ENCODE data around the gene CNPY1. TPM values are rescaled to one million over a fixed set of nuclear protein-coding genes. Genes with fewer than 3 reads are reported as not detected.

CNPY1 gene
- total RNA-seq, 1 donor from 2014 or later = not detected

GRCh38 chr7:155452505-155453295, 93.7 kb downstream of the CNPY1 start:
- FAIRE-seq (no peak), DNase-seq (ENCODE audit: low read depth) (no peak)
- H3K36me3 Mint-ChIP-seq (ENCODE audit: low read depth, unreplicated experiment) = peaks cover 2% of the 10 kb centered on the region
- peaks cover 4% of the 10 kb centered on the region for H4K20me1 ChIP-seq (ENCODE audit: insufficient read depth, low read length)
- H3K27me3 Mint-ChIP-seq (ENCODE audit: low read depth, unreplicated experiment) = peaks cover 66% of the 10 kb centered on the region
- H3K4me2 ChIP-seq (ENCODE audit: low read length) = no peak overlapping the region
- H3K4me3 Mint-ChIP-seq (ENCODE audit: unreplicated experiment) = no peak overlapping the region
- no peaks in the 10 kb centered on the region for H3K36me3 ChIP-seq (ENCODE audit: insufficient read depth, low read length)
- peaks cover 26% of the 10 kb centered on the region for H3K9me3 Mint-ChIP-seq (ENCODE audit: unreplicated experiment)
- H2AFZ ChIP-seq (ENCODE audit: low read depth, low read length) = no peak overlapping the region
- no peaks in the 10 kb centered on the region for H3K4me1 Mint-ChIP-seq (ENCODE audit: low read depth, unreplicated experiment)
- H3K4me3 ChIP-seq (ENCODE audit: insufficient read depth, low read depth, low read length) = no peak overlapping the region
- peaks cover 3% of the 10 kb centered on the region for H3K9me3 ChIP-seq (ENCODE audit: insufficient read depth, low read depth, low read length)
- H3K4me1 ChIP-seq (ENCODE audit: insufficient read depth, low read length) = peaks cover 3% of the 10 kb centered on the region
- TF ChIP-seq EZH2 (IDR thresholded peaks at IDR 0.05; ENCODE audit: insufficient read depth, low read length) = no peak
- TF ChIP-seq CTCF (IDR thresholded peaks at IDR 0.05; ENCODE audit: insufficient read depth, low read depth, low read length) = no peak
- no peak overlapping the region for H3K27ac ChIP-seq (ENCODE audit: low read depth, low read length)
- H3K9ac ChIP-seq (ENCODE audit: low read length) = no peak overlapping the region
- H3K79me2 ChIP-seq (ENCODE audit: insufficient read depth, low read length) = no peaks in the 10 kb centered on the region
- peaks cover 93% of the 10 kb centered on the region for H3K27me3 ChIP-seq (ENCODE audit: insufficient read depth, low read length)
- peak overlapping the region; percentile 72 for H3K27ac Mint-ChIP-seq (ENCODE audit: unreplicated experiment)

- Histone ChIP-seq H4K20me1 (ENCODE audit: insufficient read depth, low read length) (peaks cover 4% of the 10 kb centered on the region), H3K79me2 (ENCODE audit: insufficient read depth, low read length) (no peaks in the 10 kb centered on the region), H3K27me3 (ENCODE audit: insufficient read depth, low read length) (peaks cover 94% of the 10 kb centered on the region), H3K27ac (ENCODE audit: low read depth, low read length) (no peak overlapping the region), H3K9me3 (ENCODE audit: insufficient read depth, low read depth, low read length) (peaks cover 3% of the 10 kb centered on the region), H3K4me2 (ENCODE audit: low read length) (no peak overlapping the region), H2AFZ (ENCODE audit: low read depth, low read length) (no peak overlapping the region), H3K36me3 (ENCODE audit: insufficient read depth, low read length) (no peaks in the 10 kb centered on the region), H3K4me3 (ENCODE audit: insufficient read depth, low read depth, low read length) (no peak overlapping the region), H3K9ac (ENCODE audit: low read length) (no peak overlapping the region), H3K4me1 (ENCODE audit: insufficient read depth, low read length) (no peaks in the 10 kb centered on the region)
- no peak overlapping the region for H3K4me3 Mint-ChIP-seq (ENCODE audit: unreplicated experiment)
- peaks cover 2% of the 10 kb centered on the region for H3K36me3 Mint-ChIP-seq (ENCODE audit: low read depth, unreplicated experiment)
- no peaks in the 10 kb centered on the region for H3K4me1 Mint-ChIP-seq (ENCODE audit: low read depth, unreplicated experiment)
- FAIRE-seq (no peak), DNase-seq (ENCODE audit: low read depth) (no peak)
- H3K27me3 Mint-ChIP-seq (ENCODE audit: low read depth, unreplicated experiment) = peaks cover 72% of the 10 kb centered on the region
- H3K9me3 Mint-ChIP-seq (ENCODE audit: unreplicated experiment) = peaks cover 28% of the 10 kb centered on the region
- peak overlapping the region; percentile 20 for H3K27ac Mint-ChIP-seq (ENCODE audit: unreplicated experiment)
- TF ChIP-seq EZH2 (IDR thresholded peaks at IDR 0.05; ENCODE audit: insufficient read depth, low read length) = no peak
- no peak for TF ChIP-seq CTCF (IDR thresholded peaks at IDR 0.05; ENCODE audit: insufficient read depth, low read depth, low read length)
Measured at GRCh38 chr7:155451840-155452239, 94.5 kb downstream of the CNPY1 start.

Other genes with a start within 250 kb of the CNPY1 start
- 37.7 and 55.7 TPM in 2 replicates for gene INSIG1, start 248.7 kb downstream of the CNPY1 start, total RNA-seq
- gene EN2, start 88.4 kb downstream of the CNPY1 start, total RNA-seq = not detected in 2 replicates
- gene RBM33, start 98.1 kb upstream of the CNPY1 start, total RNA-seq = 50.5 and 53.3 TPM in 2 replicates